ENCODE results near the gene SLC22A23.

SLC22A23 gene

GRCh38 chr6:3480009-3480408 is 23.2 kb upstream of the SLC22A23 start:
- H3K4me3 ChIP-seq (ENCODE audit: low read length) = no peak overlapping the region
- H3K4me1 ChIP-seq (ENCODE audit: low read length) = no peaks in the 10 kb centered on the region
- no peak for TF ChIP-seq CTCF (IDR thresholded peaks at IDR 0.05; ENCODE audit: low read length)
- no peak for TF ChIP-seq EZH2 (optimal IDR thresholded peaks at IDR 0.05; ENCODE audit: low read depth, low read length)
- TF ChIP-seq EZH2phosphoT487 (IDR thresholded peaks at IDR 0.05; ENCODE audit: low read length) = no peak
- no peaks in the 10 kb centered on the region for H3K36me3 ChIP-seq (replicated peaks; ENCODE audit: insufficient read depth, low read length)
- no peak overlapping the region for H3K9ac ChIP-seq (ENCODE audit: low read length)
- no peak for DNase-seq
- no peak overlapping the region for H3K27ac ChIP-seq (ENCODE audit: low read length)
- no peaks in the 10 kb centered on the region for H3K27me3 ChIP-seq (replicated peaks; ENCODE audit: insufficient read depth, low read length)
- H3F3A ChIP-seq (ENCODE audit: insufficient read depth, low read length) = no peaks in the 10 kb centered on the region
- H2AFZ ChIP-seq (ENCODE audit: low read length) = no peak overlapping the region
- H4K20me1 ChIP-seq (ENCODE audit: insufficient read depth, low read length) = no peaks in the 10 kb centered on the region
- H3K9me3 ChIP-seq (replicated peaks; ENCODE audit: insufficient read depth, low read length) = no peaks in the 10 kb centered on the region
- H3K79me2 ChIP-seq (ENCODE audit: low read length) = no peaks in the 10 kb centered on the region
- no peaks in the 10 kb centered on the region for H3K9me2 ChIP-seq (replicated peaks; ENCODE audit: insufficient read depth, low read length)
- H3K4me2 ChIP-seq (ENCODE audit: low read depth, low read length) = no peak overlapping the region

DNA sequence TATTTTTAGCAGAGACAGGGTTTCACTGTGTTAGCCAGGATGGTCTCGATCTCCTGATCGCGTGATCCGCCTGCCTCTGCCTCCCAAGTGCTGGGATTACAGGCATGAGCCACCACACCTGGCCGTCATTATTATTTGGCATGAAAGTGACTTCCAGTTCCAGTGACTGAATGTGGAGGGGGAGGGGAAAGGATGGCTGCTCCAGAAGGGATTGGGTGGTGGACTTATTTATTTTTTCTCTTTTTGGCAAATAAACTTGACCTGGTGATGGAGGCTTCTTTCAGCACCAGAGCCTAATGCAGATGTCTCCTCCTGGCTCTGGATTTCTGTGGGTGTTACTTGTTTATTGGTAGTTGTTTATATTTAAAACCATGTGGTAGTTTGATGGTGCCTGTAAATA is 16.9 kb upstream of the SLC22A23 start:
- Histone ChIP-seq H2AFZ (ENCODE audit: low read length) (no peak overlapping the region), H3K9ac (ENCODE audit: low read length) (no peak overlapping the region), H3K4me2 (ENCODE audit: low read depth, low read length) (no peak overlapping the region), H3K4me3 (ENCODE audit: low read length) (no peak overlapping the region), H3K9me2 (replicated peaks; ENCODE audit: insufficient read depth, low read length) (no peaks in the 10 kb centered on the region), H4K20me1 (ENCODE audit: insufficient read depth, low read length) (no peaks in the 10 kb centered on the region), H3K79me2 (ENCODE audit: low read length) (no peaks in the 10 kb centered on the region), H3K27me3 (replicated peaks; ENCODE audit: insufficient read depth, low read length) (no peaks in the 10 kb centered on the region), H3K9me3 (replicated peaks; ENCODE audit: insufficient read depth, low read length) (no peaks in the 10 kb centered on the region), H3K4me1 (ENCODE audit: low read length) (no peaks in the 10 kb centered on the region), H3K36me3 (replicated peaks; ENCODE audit: insufficient read depth, low read length) (no peaks in the 10 kb centered on the region), H3F3A (ENCODE audit: insufficient read depth, low read length) (no peaks in the 10 kb centered on the region), H3K27ac (ENCODE audit: low read length) (no peak overlapping the region)
- no peak for TF ChIP-seq EZH2 (optimal IDR thresholded peaks at IDR 0.05; ENCODE audit: low read depth, low read length)
- no peak for TF ChIP-seq CTCF (IDR thresholded peaks at IDR 0.05; ENCODE audit: low read length)
- TF ChIP-seq EZH2phosphoT487 (IDR thresholded peaks at IDR 0.05; ENCODE audit: low read length) = no peak
- no peak for DNase-seq

DNA sequence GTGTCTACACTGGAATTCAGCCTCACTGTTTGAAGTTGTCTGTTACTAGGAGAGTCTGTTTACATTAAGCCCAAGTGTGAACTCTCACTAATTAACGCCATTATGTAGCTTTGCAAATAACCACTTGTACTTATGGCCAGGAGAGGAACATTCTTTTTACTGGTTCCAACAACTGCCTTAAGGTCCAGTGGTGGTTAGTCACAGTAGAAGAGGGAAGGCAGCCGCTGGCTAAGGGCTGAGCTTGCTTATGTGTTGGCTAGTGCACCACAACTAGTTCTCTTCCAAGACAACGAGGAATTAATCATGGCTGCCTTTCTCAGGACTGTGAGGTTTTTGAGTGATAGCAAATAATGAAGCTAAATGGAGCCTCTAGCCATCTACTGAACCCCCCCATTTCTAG is 14.9 kb upstream of the SLC22A23 start:
- Histone ChIP-seq H4K20me1 (ENCODE audit: insufficient read depth, low read length) (no peaks in the 10 kb centered on the region), H3K9ac (ENCODE audit: low read length) (no peak overlapping the region), H3K79me2 (ENCODE audit: low read length) (no peaks in the 10 kb centered on the region), H3K27me3 (replicated peaks; ENCODE audit: insufficient read depth, low read length) (no peaks in the 10 kb centered on the region), H3K4me3 (ENCODE audit: low read length) (no peak overlapping the region), H3K27ac (ENCODE audit: low read length) (no peak overlapping the region), H3F3A (ENCODE audit: insufficient read depth, low read length) (no peaks in the 10 kb centered on the region), H3K9me2 (replicated peaks; ENCODE audit: insufficient read depth, low read length) (no peaks in the 10 kb centered on the region), H2AFZ (ENCODE audit: low read length) (no peak overlapping the region), H3K9me3 (replicated peaks; ENCODE audit: insufficient read depth, low read length) (no peaks in the 10 kb centered on the region), H3K4me2 (ENCODE audit: low read depth, low read length) (no peak overlapping the region), H3K36me3 (replicated peaks; ENCODE audit: insufficient read depth, low read length) (no peaks in the 10 kb centered on the region), H3K4me1 (ENCODE audit: low read length) (no peaks in the 10 kb centered on the region)
- TF ChIP-seq CTCF (IDR thresholded peaks at IDR 0.05; ENCODE audit: low read length) (no peak), EZH2 (optimal IDR thresholded peaks at IDR 0.05; ENCODE audit: low read depth, low read length) (no peak), EZH2phosphoT487 (IDR thresholded peaks at IDR 0.05; ENCODE audit: low read length) (no peak)
- no peak for DNase-seq

Data from MM.1S (cell line).